ENCODE results near the gene NDUFAF8.

- TF ChIP-seq CTCF (IDR thresholded peaks at IDR 0.05): no peak
- no peak for TF ChIP-seq ZFX (IDR thresholded peaks at IDR 0.05; ENCODE audit: borderline replicate concordance)
Observed at GRCh38 chr17:81196505-81197408, 42.4 kb upstream of the NDUFAF8 start.
